Measurements from ENCODE around the gene SCN1A. TPM values are rescaled to one million over a fixed set of nuclear protein-coding genes. Genes with fewer than 3 reads are reported as not detected.

Gene SCN1A
- total and polyA plus RNA-seq, 2 donors (not counting 3 experiments of a cell fraction or from before 2014, with no cell fraction given) = not detected

GRCh38 chr2:166057370-166058164 lies 70.3 kb downstream of the SCN1A start:
- BruUV-seq (replicated peaks) = no TSS peak
- no peaks in the 10 kb centered on the region for H3K9me3 ChIP-seq (replicated peaks; ENCODE audit: control insufficient read depth, insufficient read depth, low read length)
- peak overlapping the region; percentile 82 for H3K4me2 ChIP-seq (ENCODE audit: insufficient read depth, low read length)
- no peak overlapping the region for H3K9ac ChIP-seq (replicated peaks; ENCODE audit: extremely low read depth, insufficient read depth, low read length)
- peak overlapping the region in 1 of 3 experiments; percentile 32 for H3K4me3 ChIP-seq (replicated peaks in 1 of 3; ENCODE audit: insufficient read depth in 1 of 3, low read depth in 1 of 3, low read length in 3 of 3)
- no peaks in the 10 kb centered on the region for H4K20me1 ChIP-seq (replicated peaks; ENCODE audit: control insufficient read depth, extremely low read depth, insufficient read depth, low read length)
- peak; percentile 10 to 25 for TF ChIP-seq CTCF (IDR thresholded peaks at IDR 0.05; ENCODE audit: extremely low read depth in 1 of 2, insufficient read depth in 1 of 2, low read depth in 1 of 2, low read length in 2 of 2)
- no peak for TF ChIP-seq JUN (IDR thresholded peaks at IDR 0.05; ENCODE audit: borderline replicate concordance, insufficient read depth, insufficient read length, low read depth)
- H3K36me3 ChIP-seq (ENCODE audit: control insufficient read depth in 2 of 2, extremely low read depth in 1 of 2, insufficient read depth in 2 of 2, low read length in 2 of 2) = no peaks in the 10 kb centered on the region
- no peaks in the 10 kb centered on the region for H3K9me1 ChIP-seq (replicated peaks; ENCODE audit: control insufficient read depth, extremely low read depth, insufficient read depth, low read length)
- H3K4me1 ChIP-seq (ENCODE audit: control insufficient read depth, extremely low read depth, insufficient read depth, low read length) = peaks cover 18% of the 10 kb centered on the region
- H3K79me2 ChIP-seq (ENCODE audit: control insufficient read depth, insufficient read depth, low read length) = no peaks in the 10 kb centered on the region
- POLR2A ChIA-PET = no interaction called here
- dilution Hi-C loops (cut with MboI; ENCODE audit: extremely low pct_ligation_motif_present, low sequenced_read_pairs) = no loop called here
- intact Hi-C loops (cut with micrococcal nuclease) = loop anchor here (1.0 to 10.0 kb wide), 7 partner anchors 31 to 361 kb away; partner anchors contain the start of gene SCN1A
- H3K27me3 ChIP-seq (ENCODE audit: control insufficient read depth in 2 of 2, insufficient read depth in 2 of 2, low read length in 2 of 2) = no peaks in the 10 kb centered on the region
- DNase-seq (ENCODE audit: low read depth, low spot score) = peak; percentile 85
- peak overlapping the region; percentile 51 for H3K27ac ChIP-seq (ENCODE audit: insufficient read depth, low read depth, low read length)
- CTCF ChIA-PET = interaction anchor here (0.7 to 12.9 kb wide), 29 partner anchors 9 to 362 kb away, joined by 3 to 287 read pairs (median 5); partner anchors contain the start of genes SCN1A and TTC21B
- H2AFZ ChIP-seq (ENCODE audit: low read depth, low read length) = no peak overlapping the region
- peak; percentile 67 for FAIRE-seq

DNA sequence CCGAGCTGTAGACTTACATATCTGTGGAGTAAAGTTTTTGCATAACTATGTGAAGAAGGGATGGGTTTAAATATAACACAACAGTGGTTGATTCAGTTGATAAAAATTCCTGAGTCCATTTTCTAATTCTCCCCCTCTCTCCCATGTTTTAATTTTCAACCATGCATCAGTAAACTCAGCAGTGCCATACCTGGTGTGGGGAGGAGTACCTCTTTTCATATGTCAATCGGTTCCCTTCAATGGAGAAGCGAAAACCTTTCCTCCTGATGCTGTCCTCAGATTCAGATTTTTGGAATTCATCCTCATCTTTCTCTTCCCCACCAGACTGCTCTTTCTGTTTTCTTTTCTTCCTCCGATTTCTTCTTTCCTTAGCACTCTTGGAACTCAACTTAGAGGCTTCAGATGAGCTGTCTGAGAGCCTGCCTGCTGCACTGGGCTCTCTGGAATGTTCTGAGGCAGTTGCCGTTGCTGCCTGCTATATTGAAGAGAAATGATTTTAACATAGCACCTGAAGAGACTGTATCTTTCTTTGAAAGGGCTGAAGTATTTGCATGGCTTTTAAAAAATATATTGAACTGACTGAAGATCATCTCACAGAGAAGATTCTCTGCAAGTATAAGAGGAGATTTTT lies 82.9 kb downstream of the SCN1A start:
- intact Hi-C loops (cut with micrococcal nuclease) (no loop called here), dilution Hi-C loops (cut with MboI; ENCODE audit: extremely low pct_ligation_motif_present, low sequenced_read_pairs) (no loop called here)
- no peak for FAIRE-seq
- Histone ChIP-seq H3K9me3 (replicated peaks; ENCODE audit: control insufficient read depth, insufficient read depth, low read length) (no peaks in the 10 kb centered on the region), H2AFZ (ENCODE audit: low read depth, low read length) (no peak overlapping the region), H3K9me1 (replicated peaks; ENCODE audit: control insufficient read depth, extremely low read depth, insufficient read depth, low read length) (no peaks in the 10 kb centered on the region), H3K27me3 (ENCODE audit: control insufficient read depth in 2 of 2, insufficient read depth in 2 of 2, low read length in 2 of 2) (no peaks in the 10 kb centered on the region), H3K9ac (replicated peaks; ENCODE audit: extremely low read depth, insufficient read depth, low read length) (no peak overlapping the region), H3K4me2 (ENCODE audit: insufficient read depth, low read length) (no peak overlapping the region), H3K4me1 (ENCODE audit: control insufficient read depth, extremely low read depth, insufficient read depth, low read length) (no peaks in the 10 kb centered on the region), H3K36me3 (ENCODE audit: control insufficient read depth in 2 of 2, extremely low read depth in 1 of 2, insufficient read depth in 2 of 2, low read length in 2 of 2) (no peaks in the 10 kb centered on the region), H4K20me1 (replicated peaks; ENCODE audit: control insufficient read depth, extremely low read depth, insufficient read depth, low read length) (no peaks in the 10 kb centered on the region), H3K27ac (ENCODE audit: insufficient read depth, low read depth, low read length) (no peak overlapping the region), H3K79me2 (ENCODE audit: control insufficient read depth, insufficient read depth, low read length) (no peaks in the 10 kb centered on the region), H3K4me3 (replicated peaks in 1 of 3; ENCODE audit: insufficient read depth in 1 of 3, low read depth in 1 of 3, low read length in 3 of 3) (no peak overlapping the region)
- ChIA-PET CTCF (interaction anchor here (1.0 kb wide), 1 partner anchor 11 kb away, joined by 3 read pairs; no protein-coding TSS in a partner anchor), POLR2A (no interaction called here)
- BruUV-seq (replicated peaks) = no TSS peak
- TF ChIP-seq, protein P1, sequence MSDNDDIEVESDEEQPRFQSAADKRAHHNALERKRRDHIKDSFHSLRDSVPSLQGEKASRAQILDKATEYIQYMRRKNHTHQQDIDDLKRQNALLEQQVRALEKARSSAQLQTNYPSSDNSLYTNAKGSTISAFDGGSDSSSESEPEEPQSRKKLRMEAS (IDR thresholded peaks at IDR 0.05; ENCODE audit: insufficient read depth, insufficient read length) = no peak
- no peak for TF ChIP-seq EZH2 (IDR thresholded peaks at IDR 0.05; ENCODE audit: borderline replicate concordance, low read depth, low read length, severe bottlenecking)
- no peak for TF ChIP-seq MYC (IDR thresholded peaks at IDR 0.05; ENCODE audit: low read depth, low read length)
- no peak for TF ChIP-seq POLR2A (IDR thresholded peaks at IDR 0.05; ENCODE audit: low read depth, low read length)
- TF ChIP-seq GATA2 (IDR thresholded peaks at IDR 0.05; ENCODE audit: insufficient read depth, insufficient read length, low read depth, low read length) = no peak
- no peak for TF ChIP-seq POLR2AphosphoS5 (IDR thresholded peaks at IDR 0.05; ENCODE audit: insufficient read depth, low read depth, low read length)
- DNase-seq (ENCODE audit: low read depth, low spot score) = no peak

All from endothelial cell of umbilical vein (primary cell).